Glutamatergic neuron (in vitro differentiated cells): Measurements from ENCODE around the gene PRSS21. TPM values are rescaled to one million over a fixed set of nuclear protein-coding genes. Genes with fewer than 3 reads are reported as not detected.
A peak's percentile ranks its signal among the peaks of the same experiment; 100 is the strongest.

ENCODE experiments used
- DNase-seq: peaks from one replicate; pipeline ENCODE4 v3.0.0; 2022
- H3K27ac Mint-ChIP-seq: one replicate; pipeline ENCODE4 v1.8.0; 2020; ENCODE audit warnings: mild to moderate bottlenecking, mixed read lengths, inconsistent platforms; ENCODE audit not compliant: unreplicated experiment
- H3K27me3 Mint-ChIP-seq: one replicate; pipeline ENCODE4 v1.8.0; 2020; ENCODE audit warnings: mild to moderate bottlenecking, moderate library complexity, mixed read lengths, inconsistent platforms; ENCODE audit not compliant: unreplicated experiment
- H3K36me3 Mint-ChIP-seq: one replicate; pipeline ENCODE4 v1.8.0; 2020; ENCODE audit warnings: mild to moderate bottlenecking, mixed read lengths, inconsistent platforms; ENCODE audit not compliant: unreplicated experiment
- H3K4me1 Mint-ChIP-seq: one replicate; pipeline ENCODE4 v1.8.0; 2020; ENCODE audit warnings: mild to moderate bottlenecking, low read depth, mixed read lengths, inconsistent platforms; ENCODE audit not compliant: unreplicated experiment
- H3K4me3 Mint-ChIP-seq: one replicate; pipeline ENCODE4 v1.8.0; 2020; ENCODE audit warnings: mild to moderate bottlenecking, mixed read lengths, inconsistent platforms; ENCODE audit not compliant: unreplicated experiment
- H3K9me3 Mint-ChIP-seq: one replicate; pipeline ENCODE4 v1.8.0; 2020; ENCODE audit warnings: mild to moderate bottlenecking, moderate library complexity, mixed read lengths, inconsistent platforms; ENCODE audit not compliant: unreplicated experiment
- CTCF ChIP-seq: fragments of 200-600 bp; sonication (generic); IDR thresholded peaks from one replicate; pipeline ENCODE4 v1.5.0; 2021; ENCODE audit not compliant: partially characterized antibody, unreplicated experiment
- total RNA-seq: library from RNA; stranded (reverse); fragmentation: NEBNext Ultra II Directional; extraction: Animal tissue kit (Norgen Biotek cat#: 25700); gene quantifications from one replicate; pipeline ENCODE4 v1.2.1, GENCODE V29; 2021; ENCODE audit not compliant: unreplicated experiment

The PRSS21 gene
- total RNA-seq, 1 donor from 2014 or later = not detected

GRCh38 chr16:2799859-2800226 lies 17.2 kb upstream of the PRSS21 start:
- Mint-ChIP-seq H3K27me3 (peaks cover 3% of the 10 kb centered on the region), H3K4me1 (no peaks in the 10 kb centered on the region), H3K9me3 (peaks cover 3% of the 10 kb centered on the region), H3K27ac (peak overlapping the region; percentile 28), H3K4me3 (no peak overlapping the region), H3K36me3 (peaks cover 5% of the 10 kb centered on the region)
- no peak for TF ChIP-seq CTCF
- no peak for DNase-seq

GRCh38 chr16:2803545-2804195 lies 13.4 kb upstream of the PRSS21 start:
- H3K36me3 Mint-ChIP-seq = peaks cover 12% of the 10 kb centered on the region
- peaks cover 8% of the 10 kb centered on the region for H3K9me3 Mint-ChIP-seq
- DNase-seq = no peak
- H3K27ac Mint-ChIP-seq = no peak overlapping the region
- H3K4me3 Mint-ChIP-seq = no peak overlapping the region
- H3K27me3 Mint-ChIP-seq = peaks cover 5% of the 10 kb centered on the region
- H3K4me1 Mint-ChIP-seq = no peaks in the 10 kb centered on the region
- no peak for TF ChIP-seq CTCF

- no peak for DNase-seq
- Mint-ChIP-seq H3K9me3 (peaks cover 12% of the 10 kb centered on the region), H3K27me3 (peaks cover 3% of the 10 kb centered on the region), H3K36me3 (peaks cover 17% of the 10 kb centered on the region), H3K27ac (no peak overlapping the region), H3K4me3 (no peak overlapping the region), H3K4me1 (no peaks in the 10 kb centered on the region)
- no peak for TF ChIP-seq CTCF
Measured at GRCh38 chr16:2804728-2805127, 12.3 kb upstream of the PRSS21 start.

- no peak overlapping the region for H3K4me3 Mint-ChIP-seq
- TF ChIP-seq CTCF = no peak
- DNase-seq = no peak
- no peaks in the 10 kb centered on the region for H3K4me1 Mint-ChIP-seq
- H3K27me3 Mint-ChIP-seq = peaks cover 3% of the 10 kb centered on the region
- H3K36me3 Mint-ChIP-seq = peaks cover 17% of the 10 kb centered on the region
- H3K9me3 Mint-ChIP-seq = peaks cover 13% of the 10 kb centered on the region
- H3K27ac Mint-ChIP-seq = no peak overlapping the region
Measured at GRCh38 chr16:2806286-2806685, 10.8 kb upstream of the PRSS21 start.

- H3K4me1 Mint-ChIP-seq = no peaks in the 10 kb centered on the region
- H3K4me3 Mint-ChIP-seq = no peak overlapping the region
- H3K36me3 Mint-ChIP-seq = peaks cover 14% of the 10 kb centered on the region
- no peak for DNase-seq
- H3K9me3 Mint-ChIP-seq = peaks cover 11% of the 10 kb centered on the region
- peaks cover 6% of the 10 kb centered on the region for H3K27me3 Mint-ChIP-seq
- TF ChIP-seq CTCF = no peak
- H3K27ac Mint-ChIP-seq = no peak overlapping the region
Measured at GRCh38 chr16:2808181-2808580, 8.9 kb upstream of the PRSS21 start.
